ENCODE measurements around the gene THEMIS2. TPM values are rescaled to one million over a fixed set of nuclear protein-coding genes. Genes with fewer than 3 reads are reported as not detected.
"Not testable (repeated sequence)": the region's sequence is repeated elsewhere in the genome, so short reads cannot be mapped to it uniquely, and the experiment has no call there.

The THEMIS2 gene
- total RNA-seq, 2 experiments from 2014 or later = 23.4 to 30.7 TPM

- no peak overlapping the region for H3K4me3 Mint-ChIP-seq
- no peak overlapping the region for H3K27ac Mint-ChIP-seq
- peaks cover 2% of the 10 kb centered on the region for H3K36me3 Mint-ChIP-seq
- H3K4me1 Mint-ChIP-seq = peaks cover 4% of the 10 kb centered on the region
- CTCF ChIA-PET = interaction anchor here (0.7 to 6.0 kb wide), 22 partner anchors 12 to 392 kb away, joined by 3 to 59 read pairs (median 6); partner anchors contain the start of gene XKR8
- H3K27me3 Mint-ChIP-seq = no peaks in the 10 kb centered on the region
- ATAC-seq = no peak
- no peak for DNase-seq
- H3K9me3 Mint-ChIP-seq (ENCODE audit: low read depth) = no peaks in the 10 kb centered on the region
Measured at GRCh38 chr1:27856561-27857343, 15.6 kb upstream of the THEMIS2 start.

GRCh38 chr1:27857552-27857951 is 14.8 kb upstream of the THEMIS2 start:
- not testable (repeated sequence) for DNase-seq; H3K36me3 Mint-ChIP-seq; H3K4me1 Mint-ChIP-seq; H3K27ac Mint-ChIP-seq; ATAC-seq; H3K9me3 Mint-ChIP-seq (ENCODE audit: low read depth); H3K4me3 Mint-ChIP-seq; H3K27me3 Mint-ChIP-seq
- CTCF ChIA-PET = interaction anchor here (0.6 to 6.0 kb wide), 43 partner anchors 9 to 528 kb away, joined by 3 to 59 read pairs (median 4); partner anchors contain the start of genes EYA3, PPP1R8 and XKR8

- peak; percentile 98 for ATAC-seq
- CTCF ChIA-PET = interaction anchor here (0.5 to 6.0 kb wide), 44 partner anchors 10 to 527 kb away, joined by 3 to 59 read pairs (median 4); partner anchors contain the start of genes EYA3, PPP1R8 and XKR8
Measured at GRCh38 chr1:27858072-27858948, 14.0 kb upstream of the THEMIS2 start.

GRCh38 chr1:27858949-27859576 is 13.3 kb upstream of the THEMIS2 start:
- no peak for DNase-seq
- peaks cover 15% of the 10 kb centered on the region for H3K4me1 Mint-ChIP-seq
- H3K9me3 Mint-ChIP-seq (ENCODE audit: low read depth) = no peaks in the 10 kb centered on the region
- H3K27ac Mint-ChIP-seq = no peak overlapping the region
- no peaks in the 10 kb centered on the region for H3K27me3 Mint-ChIP-seq
- ATAC-seq = no peak
- CTCF ChIA-PET = interaction anchor here (0.5 to 6.0 kb wide), 11 partner anchors 10 to 233 kb away, joined by 3 to 59 read pairs (median 9); partner anchors contain the start of gene EYA3
- no peaks in the 10 kb centered on the region for H3K36me3 Mint-ChIP-seq
- no peak overlapping the region for H3K4me3 Mint-ChIP-seq

More at GRCh38 chr1:27858072-27858948, 14.0 kb upstream of the THEMIS2 start:
- DNase-seq = peak; percentile 89
- Mint-ChIP-seq H3K9me3 (ENCODE audit: low read depth) (no peaks in the 10 kb centered on the region), H3K4me3 (no peak overlapping the region), H3K4me1 (peaks cover 9% of the 10 kb centered on the region), H3K27ac (peak overlapping the region; percentile 29), H3K36me3 (no peaks in the 10 kb centered on the region), H3K27me3 (no peaks in the 10 kb centered on the region)

- DNase-seq (no peak), ATAC-seq (no peak)
- no peaks in the 10 kb centered on the region for H3K27me3 Mint-ChIP-seq
- H3K27ac Mint-ChIP-seq = no peak overlapping the region
- no peaks in the 10 kb centered on the region for H3K9me3 Mint-ChIP-seq (ENCODE audit: low read depth)
- H3K4me3 Mint-ChIP-seq = no peak overlapping the region
- H3K36me3 Mint-ChIP-seq = no peaks in the 10 kb centered on the region
- CTCF ChIA-PET = interaction anchor here (6.0 kb wide), 1 partner anchor 120 kb away, joined by 59 read pairs; no protein-coding TSS in a partner anchor
- H3K4me1 Mint-ChIP-seq = peaks cover 21% of the 10 kb centered on the region
Measured at GRCh38 chr1:27861436-27861835, 10.9 kb upstream of the THEMIS2 start.

GRCh38 chr1:27862004-27862403 is 10.3 kb upstream of the THEMIS2 start:
- Mint-ChIP-seq H3K4me3 (no peak overlapping the region), H3K27me3 (no peaks in the 10 kb centered on the region), H3K9me3 (ENCODE audit: low read depth) (no peaks in the 10 kb centered on the region), H3K36me3 (no peaks in the 10 kb centered on the region), H3K4me1 (peaks cover 22% of the 10 kb centered on the region), H3K27ac (peak overlapping the region; percentile 53)
- DNase-seq (no peak), ATAC-seq (no peak)
- CTCF ChIA-PET = no interaction called here

- ATAC-seq (no peak), DNase-seq (no peak)
- no peak overlapping the region for H3K27ac Mint-ChIP-seq
- H3K27me3 Mint-ChIP-seq = no peaks in the 10 kb centered on the region
- H3K4me3 Mint-ChIP-seq = no peak overlapping the region
- H3K9me3 Mint-ChIP-seq (ENCODE audit: low read depth) = no peaks in the 10 kb centered on the region
- peaks cover 28% of the 10 kb centered on the region for H3K4me1 Mint-ChIP-seq
- no peaks in the 10 kb centered on the region for H3K36me3 Mint-ChIP-seq
- CTCF ChIA-PET = no interaction called here
Measured at GRCh38 chr1:27862671-27863537, 9.4 kb upstream of the THEMIS2 start.

- no peak overlapping the region for H3K4me3 Mint-ChIP-seq
Measured at GRCh38 chr1:27863538-27863915, 8.8 kb upstream of the THEMIS2 start.

GRCh38 chr1:27864264-27864895 is 8.0 kb upstream of the THEMIS2 start:
- H3K4me3 Mint-ChIP-seq = no peak overlapping the region
- H3K36me3 Mint-ChIP-seq = no peaks in the 10 kb centered on the region
- ATAC-seq (no peak), DNase-seq (no peak)
- no peak overlapping the region for H3K27ac Mint-ChIP-seq
- H3K4me1 Mint-ChIP-seq = peaks cover 36% of the 10 kb centered on the region
- CTCF ChIA-PET = interaction anchor here (0.6 to 1.2 kb wide), 2 partner anchors 29 to 145 kb away, joined by 3 to 4 read pairs; no protein-coding TSS in a partner anchor
- H3K27me3 Mint-ChIP-seq = no peaks in the 10 kb centered on the region
- H3K9me3 Mint-ChIP-seq (ENCODE audit: low read depth) = no peaks in the 10 kb centered on the region

More at GRCh38 chr1:27863538-27863915, 8.8 kb upstream of the THEMIS2 start:
- Mint-ChIP-seq H3K36me3 (no peaks in the 10 kb centered on the region), H3K9me3 (ENCODE audit: low read depth) (no peaks in the 10 kb centered on the region), H3K27ac (no peak overlapping the region), H3K4me1 (peaks cover 29% of the 10 kb centered on the region), H3K27me3 (no peaks in the 10 kb centered on the region)
- CTCF ChIA-PET = interaction anchor here (1.2 kb wide), 1 partner anchor 28 kb away, joined by 3 read pairs; no protein-coding TSS in a partner anchor
- DNase-seq = no peak
- no peak for ATAC-seq

- no peak overlapping the region for H3K27ac Mint-ChIP-seq
- no peak for DNase-seq
- CTCF ChIA-PET = interaction anchor here (0.6 kb wide), 1 partner anchor 89 kb away, joined by 3 read pairs; no protein-coding TSS in a partner anchor
- H3K4me3 Mint-ChIP-seq = no peak overlapping the region
- ATAC-seq = no peak
- no peaks in the 10 kb centered on the region for H3K36me3 Mint-ChIP-seq
- no peaks in the 10 kb centered on the region for H3K27me3 Mint-ChIP-seq
- peaks cover 42% of the 10 kb centered on the region for H3K4me1 Mint-ChIP-seq
- H3K9me3 Mint-ChIP-seq (ENCODE audit: low read depth) = no peaks in the 10 kb centered on the region
Measured at GRCh38 chr1:27865821-27866220, 6.5 kb upstream of the THEMIS2 start.

GRCh38 chr1:27868556-27868931 is 3.8 kb upstream of the THEMIS2 start:
- Mint-ChIP-seq H3K4me1 (peaks cover 47% of the 10 kb centered on the region), H3K36me3 (peaks cover 3% of the 10 kb centered on the region), H3K4me3 (peak overlapping the region; percentile 55), H3K27me3 (no peaks in the 10 kb centered on the region), H3K9me3 (ENCODE audit: low read depth) (no peaks in the 10 kb centered on the region), H3K27ac (peak overlapping the region; percentile 89)
- ATAC-seq (no peak), DNase-seq (no peak)
- CTCF ChIA-PET = interaction anchor here (2.7 kb wide), 1 partner anchor 11 kb away, joined by 10 read pairs; no protein-coding TSS in a partner anchor

Measured in activated CD8-positive, alpha-beta memory T cell treated with anti-CD3 and anti-CD28 coated beads, Interleukin-2, amount 10 ng/mL, durations not matched to agents 7 days and 5 days (primary cell).